HCT116 (cell line): ENCODE measurements around the gene HAUS6. TPM values are rescaled to one million over a fixed set of nuclear protein-coding genes. Genes with fewer than 3 reads are reported as not detected.

Experiments
- ATAC-seq: fragments of 200-7000 bp; cut with Tn5 transposase; 2 replicates; pipeline ENCODE4 v1.9.1; 2020; ENCODE audit warnings: mild to moderate bottlenecking, moderate library complexity
- BruUV-seq: library from RNA; stranded (reverse); fragments of 400-500 nt; replicated peaks from 2 replicates; lab custom pipeline; 2021; lab: Mats Ljungman, UMichigan
- CTCF ChIA-PET: fragments of 300-600 bp; sonication (Branson Sonifier 250); formaldehyde crosslinking; loops from one replicate; lab custom pipeline; 2021; ENCODE audit warnings: antibody characterized with exemption; lab: Charles Lee
- POLR2A ChIA-PET: fragments of 300-600, 350-600 bp; sonication (Branson Sonifier 250); formaldehyde crosslinking; loops from one replicate; lab custom pipeline; 2021; ENCODE audit warnings: antibody characterized with exemption; lab: Charles Lee
- RAD21 ChIA-PET, 2 experiments: fragments of 300-600 bp; sonication (Branson Sonifier 250); formaldehyde crosslinking; loops; one replicate each; lab custom pipeline; 2023; ENCODE audit warnings: low total read pairs in 2 of 2; ENCODE audit not compliant: uncharacterized antibody in 2 of 2, unreplicated experiment in 2 of 2, low non-redundant PET in 1 of 2; lab: Charles Lee
- DNase-seq: peaks from one replicate; pipeline ENCODE4 v3.0.0-alpha.2; 2010; ENCODE audit warnings: low read depth, low spot score
- H2AFZ ChIP-seq: fragments of 200-600 bp; shearing (Covaris generic), sonication (generic); 2 replicates; pipeline ENCODE4 v1.6.1; 2017; ENCODE audit warnings: low read depth, mixed run types, mixed read lengths, antibody characterized with exemption, low read length; ENCODE audit not compliant: poor library complexity, severe bottlenecking
- H3K27ac ChIP-seq: 2 replicates; pipeline ENCODE4 v1.5.1; 2012; ENCODE audit warnings: low read depth, low read length
- H3K27me3 ChIP-seq: fragments of 200-600 bp; sonication (generic); 2 replicates; pipeline ENCODE4 v1.6.1; 2016; ENCODE audit warnings: mixed run types, low read length, mixed read lengths; ENCODE audit not compliant: insufficient read depth
- H3K36me3 ChIP-seq, 2 experiments: fragments of 200-500 bp in 1 of 2; fragments of 200-600 bp in 1 of 2; sonication (Bioruptor generic) in 1 of 2; sonication (generic) in 1 of 2; 2 replicates each; pipeline versions ENCODE4 v1.5.1 to v1.6.1; 2014 to 2016; ENCODE audit warnings: low read length in 2 of 2, inconsistent platforms in 1 of 2, mixed read lengths in 1 of 2, mixed run types in 1 of 2; ENCODE audit not compliant: insufficient read depth in 2 of 2, control insufficient read depth in 1 of 2
- H3K4me1 ChIP-seq, 2 experiments: fragments of 200-600 bp in 1 of 2; sonication (generic) in 1 of 2; 2 replicates each; pipeline versions ENCODE4 v1.5.1 to v1.6.1; 2012 to 2017; ENCODE audit warnings: low read length in 2 of 2, inconsistent platforms in 1 of 2, mild to moderate bottlenecking in 1 of 2, mixed read lengths in 1 of 2, mixed run types in 1 of 2, moderate library complexity in 1 of 2; ENCODE audit not compliant: insufficient read depth in 2 of 2, control insufficient read depth in 1 of 2
- H3K4me2 ChIP-seq: fragments of 200-600 bp; sonication (generic); 2 replicates; pipeline ENCODE4 v1.6.1; 2017; ENCODE audit warnings: mixed run types, low read length, mixed read lengths
- H3K4me3 ChIP-seq, 2 experiments: fragments of 200-600 bp in 1 of 2; sonication (generic) in 1 of 2; replicated peaks in 1 of 2; 2 replicates each; pipeline ENCODE4 v1.5.1; 2011 to 2016; ENCODE audit warnings: low read length in 2 of 2, control low read depth in 1 of 2, low read depth in 1 of 2, mild to moderate bottlenecking in 1 of 2, mixed read lengths in 1 of 2, mixed run types in 1 of 2
- H3K79me2 ChIP-seq: fragments of 200-600 bp; sonication (generic); 2 replicates; pipeline ENCODE4 v1.6.1; 2017; ENCODE audit warnings: mild to moderate bottlenecking, mixed run types, low read length, moderate library complexity, mixed read lengths; ENCODE audit not compliant: insufficient read depth
- H3K9ac ChIP-seq: fragments of 200-600 bp; sonication (generic); 2 replicates; pipeline ENCODE4 v1.6.1; 2016; ENCODE audit warnings: low read length, mixed read lengths
- H3K9me2 ChIP-seq: fragments of 200-600 bp; sonication (generic), shearing (Covaris generic); 2 replicates; pipeline ENCODE4 v1.6.1; 2017; ENCODE audit warnings: mixed run types, mild to moderate bottlenecking, moderate library complexity; ENCODE audit not compliant: insufficient read depth
- H3K9me3 ChIP-seq, 2 experiments: fragments of 200-500 bp in 1 of 2; fragments of 200-600 bp in 1 of 2; sonication (Bioruptor generic) in 1 of 2; sonication (generic) in 1 of 2; 2 replicates each; pipeline ENCODE4 v1.6.1; 2014 to 2017; ENCODE audit warnings: low read length in 2 of 2, mixed read lengths in 2 of 2, inconsistent platforms in 1 of 2, low read depth in 1 of 2, mild to moderate bottlenecking in 1 of 2, mixed run types in 1 of 2, moderate library complexity in 1 of 2; ENCODE audit not compliant: control insufficient read depth in 1 of 2, insufficient read depth in 1 of 2
- H4K20me1 ChIP-seq: fragments of 200-600 bp; sonication (generic), shearing (Covaris generic); 2 replicates; pipeline ENCODE4 v1.6.1; 2017; ENCODE audit warnings: mixed run types, mild to moderate bottlenecking, moderate library complexity; ENCODE audit not compliant: insufficient read depth
- ATF3 ChIP-seq: IDR thresholded peaks from 2 replicates; pipeline ENCODE4 v1.6.1; 2012
- CBX3 ChIP-seq: IDR thresholded peaks from 2 replicates; pipeline ENCODE4 v1.6.1; 2012; ENCODE audit warnings: low read depth
- CEBPB ChIP-seq: IDR thresholded peaks from 2 replicates; pipeline ENCODE4 v1.6.1; 2012; ENCODE audit warnings: low read depth
- CTCF ChIP-seq, 3 experiments: fragments of 200-600 bp in 1 of 3; sonication (generic) in 1 of 3; IDR thresholded peaks in 2 of 3; conservative IDR thresholded peaks in 1 of 3; 2 replicates each; pipeline ENCODE4 v1.5.1; 2012 to 2017; ENCODE audit warnings: low read depth in 2 of 3, low read length in 2 of 3, antibody characterized with exemption in 1 of 3, borderline replicate concordance in 1 of 3, control low read depth in 1 of 3, mild to moderate bottlenecking in 1 of 3, mixed read lengths in 1 of 3, mixed run types in 1 of 3, moderate library complexity in 1 of 3; ENCODE audit not compliant: insufficient read depth in 1 of 3
- EGR1 ChIP-seq: IDR thresholded peaks from 2 replicates; pipeline ENCODE4 v1.6.1; 2012; ENCODE audit warnings: low read depth
- ELF1 ChIP-seq: IDR thresholded peaks from 2 replicates; pipeline ENCODE4 v1.6.1; 2012; ENCODE audit warnings: low read depth, borderline replicate concordance
- EZH2 ChIP-seq: fragments of 200-600 bp; sonication (generic); IDR thresholded peaks from 2 replicates; pipeline ENCODE4 v1.6.1; 2017; ENCODE audit warnings: antibody characterized with exemption, mixed run types
- EZH2phosphoT487 ChIP-seq: fragments of 200-600 bp; IDR thresholded peaks from 2 replicates; pipeline ENCODE4 v1.6.1; 2018; ENCODE audit warnings: antibody characterized with exemption, borderline replicate concordance
- FOSL1 ChIP-seq: IDR thresholded peaks from 2 replicates; pipeline ENCODE4 v1.6.1; 2012; ENCODE audit warnings: low read depth
- JUND ChIP-seq: IDR thresholded peaks from 2 replicates; pipeline ENCODE4 v1.6.1; 2012
- MAX ChIP-seq: IDR thresholded peaks from 2 replicates; pipeline ENCODE4 v1.6.1; 2012
- REST ChIP-seq: IDR thresholded peaks from 2 replicates; pipeline ENCODE4 v1.6.1; 2012; ENCODE audit warnings: low read depth
- SIN3A ChIP-seq: IDR thresholded peaks from 2 replicates; pipeline ENCODE4 v1.6.1; 2012; ENCODE audit warnings: low read depth
- SP1 ChIP-seq: IDR thresholded peaks from 2 replicates; pipeline ENCODE4 v1.6.1; 2012; ENCODE audit warnings: low read depth
- SRF ChIP-seq: IDR thresholded peaks from 2 replicates; pipeline ENCODE4 v1.6.1; 2012; ENCODE audit warnings: low read depth
- TCF7L2 ChIP-seq: IDR thresholded peaks from 2 replicates; pipeline ENCODE4 v1.7.0; 2011; ENCODE audit warnings: borderline replicate concordance, inconsistent platforms; ENCODE audit not compliant: insufficient read depth, insufficient read length; ENCODE audit errors: extremely low read depth
- YY1 ChIP-seq: IDR thresholded peaks from 2 replicates; pipeline ENCODE4 v1.6.1; 2011; ENCODE audit warnings: low read length, low read depth, moderate library complexity, mild to moderate bottlenecking; ENCODE audit not compliant: insufficient replicate concordance; ENCODE audit errors: extremely low read depth
- ZBTB33 ChIP-seq: IDR thresholded peaks from 2 replicates; pipeline ENCODE4 v1.6.1; 2011; ENCODE audit warnings: mild to moderate bottlenecking, low read length, moderate library complexity; ENCODE audit not compliant: insufficient replicate concordance; ENCODE audit errors: extremely low read depth
- ZFX ChIP-seq: fragments of 450-650 bp; IDR thresholded peaks from 2 replicates; pipeline ENCODE4 v1.6.1; 2017
- ZNF274 ChIP-seq: fragments of 200-500 bp; sonication (Bioruptor generic); IDR thresholded peaks from 2 replicates; pipeline ENCODE4 v1.6.1; 2014; ENCODE audit warnings: mild to moderate bottlenecking, low read depth, low read length, inconsistent platforms
- intact Hi-C: fragments of 100-400 bp; cut with micrococcal nuclease; formaldehyde crosslinking; loops from 2 replicates; pipeline ENCODE4 v1.10.0; 2022
- total RNA-seq: library from RNA; stranded (reverse); gene quantifications from one replicate; pipeline ENCODE4 v1.2.1, GENCODE V29; 2021; ENCODE audit not compliant: unreplicated experiment

HAUS6 gene
- total RNA-seq, 1 experiment from 2014 or later = 28.8 TPM

- POLR2A ChIA-PET = no interaction called here
- Histone ChIP-seq H3K9me2 (no peaks in the 10 kb centered on the region), H4K20me1 (no peaks in the 10 kb centered on the region), H3K27ac (no peak overlapping the region), H3K27me3 (peaks cover 2% of the 10 kb centered on the region; the same call in 1 of the 2 replicates), H3K4me2 (no peak overlapping the region), H3K9ac (no peak overlapping the region), H2AFZ (no peak overlapping the region), H3K4me1 (no peaks in the 10 kb centered on the region), H3K4me3 (no peak overlapping the region), H3K79me2 (no peaks in the 10 kb centered on the region), H3K9me3 (no peaks in the 10 kb centered on the region), H3K36me3 (no peaks in the 10 kb centered on the region)
- no TSS peak for BruUV-seq
- ATAC-seq (no peak), DNase-seq (no peak)
- RAD21 ChIA-PET = no interaction called here
- no peak for TF ChIP-seq EZH2
- TF ChIP-seq SRF = no peak
- no peak for TF ChIP-seq CEBPB
- TF ChIP-seq ZBTB33 = no peak
- TF ChIP-seq TCF7L2 = no peak
- TF ChIP-seq JUND = no peak
- TF ChIP-seq ZNF274 = no peak
- no peak for TF ChIP-seq CTCF (IDR thresholded peaks at IDR 0.05 in 2 of 3, conservative IDR thresholded peaks at IDR 0.05 in 1 of 3; ENCODE audit: borderline replicate concordance in 1 of 3, insufficient read depth in 1 of 3, low read depth in 2 of 3, low read length in 2 of 3)
- no peak for TF ChIP-seq REST
- no peak for TF ChIP-seq YY1
- no peak for TF ChIP-seq ATF3
- TF ChIP-seq ELF1 = no peak
- TF ChIP-seq CBX3 = no peak
- TF ChIP-seq FOSL1 = no peak
- TF ChIP-seq SP1 = no peak
- no peak for TF ChIP-seq EGR1
- no peak for TF ChIP-seq MAX
- no peak for TF ChIP-seq ZFX
- no peak for TF ChIP-seq EZH2phosphoT487
- no peak for TF ChIP-seq SIN3A
- CTCF ChIA-PET = no interaction called here
- intact Hi-C loops = no loop called here
These were observed 80.5 kb downstream of the HAUS6 start for GRCh38 chr9:19022206-19022605.
